Middle frontal gyrus (tissue), 1 donor: ENCODE measurements around the gene LRP5.
"Not testable (repeated sequence)": the region's sequence is repeated elsewhere in the genome, so short reads cannot be mapped to it uniquely, and the experiment has no call there.

Source experiments
- DNase-seq: peaks from one replicate; pipeline ENCODE4 v3.0.0-alpha.2; 2015; ENCODE audit warnings: low spot score; ENCODE audit errors: extremely low spot score

LRP5 gene

GRCh38 chr11:68388595-68389198 lies 76.3 kb downstream of the LRP5 start:
- no peak for DNase-seq

GRCh38 chr11:68390315-68390714 lies 77.9 kb downstream of the LRP5 start:
- no peak for DNase-seq

- no peak for DNase-seq
Observed at GRCh38 chr11:68392822-68393221, 80.4 kb downstream of the LRP5 start.

- DNase-seq = no peak
Observed at GRCh38 chr11:68396516-68396915, 84.1 kb downstream of the LRP5 start.

DNA sequence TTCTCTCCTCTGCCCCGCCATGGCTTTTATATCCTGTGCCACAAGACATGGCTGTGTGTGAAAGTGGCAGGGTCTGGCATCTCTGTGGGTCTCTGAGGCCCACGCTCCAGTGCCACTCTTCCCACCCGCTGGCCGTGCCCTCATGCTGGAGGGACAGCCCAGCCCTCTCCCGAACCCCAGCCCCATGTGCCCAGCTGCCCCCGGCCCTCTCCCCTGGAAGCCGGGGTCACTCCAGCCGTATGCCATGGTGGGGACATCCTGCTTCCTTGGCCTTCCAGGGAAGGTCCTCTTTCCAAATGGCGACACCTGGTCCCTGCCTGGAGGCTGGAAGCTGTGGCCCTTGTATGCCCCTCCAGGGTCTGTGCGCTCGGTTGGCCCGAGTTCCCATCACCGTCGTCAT lies 84.9 kb downstream of the LRP5 start:
- no peak for DNase-seq

- no peak for DNase-seq
Observed at GRCh38 chr11:68398995-68399851, 86.8 kb downstream of the LRP5 start.

GRCh38 chr11:68399916-68400315 lies 87.5 kb downstream of the LRP5 start:
- DNase-seq = no peak

DNA sequence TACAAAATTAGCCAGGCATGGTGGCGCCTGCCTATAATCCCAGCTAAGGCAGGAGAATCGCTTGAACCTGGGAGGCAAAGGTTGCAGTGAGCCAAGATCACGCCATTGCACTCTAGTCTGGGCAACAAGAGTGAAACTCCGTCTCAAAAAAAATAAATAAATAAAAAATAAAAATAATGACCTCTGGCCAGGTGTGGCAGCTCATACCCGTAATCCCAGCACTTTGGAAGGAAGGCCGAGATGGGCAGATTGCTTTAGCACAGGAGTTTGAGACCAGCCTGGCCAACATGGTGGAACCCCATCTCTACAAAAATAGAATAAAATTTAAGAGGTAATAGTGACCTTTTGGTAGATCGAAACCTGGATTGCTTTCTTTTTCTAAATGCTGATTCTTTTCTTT lies 88.2 kb downstream of the LRP5 start:
- DNase-seq = not testable (repeated sequence)

- DNase-seq = no peak
Observed at GRCh38 chr11:68401856-68402255, 89.5 kb downstream of the LRP5 start.

GRCh38 chr11:68402355-68403031 lies 90.1 kb downstream of the LRP5 start:
- no peak for DNase-seq

- no peak for DNase-seq
Observed at GRCh38 chr11:68403424-68403823, 91.0 kb downstream of the LRP5 start.

- DNase-seq = no peak
Observed at GRCh38 chr11:68403831-68404230, 91.4 kb downstream of the LRP5 start.

- DNase-seq = no peak
Observed at GRCh38 chr11:68406324-68407313, 94.2 kb downstream of the LRP5 start.

GRCh38 chr11:68408512-68408911 lies 96.1 kb downstream of the LRP5 start:
- DNase-seq = no peak

DNA sequence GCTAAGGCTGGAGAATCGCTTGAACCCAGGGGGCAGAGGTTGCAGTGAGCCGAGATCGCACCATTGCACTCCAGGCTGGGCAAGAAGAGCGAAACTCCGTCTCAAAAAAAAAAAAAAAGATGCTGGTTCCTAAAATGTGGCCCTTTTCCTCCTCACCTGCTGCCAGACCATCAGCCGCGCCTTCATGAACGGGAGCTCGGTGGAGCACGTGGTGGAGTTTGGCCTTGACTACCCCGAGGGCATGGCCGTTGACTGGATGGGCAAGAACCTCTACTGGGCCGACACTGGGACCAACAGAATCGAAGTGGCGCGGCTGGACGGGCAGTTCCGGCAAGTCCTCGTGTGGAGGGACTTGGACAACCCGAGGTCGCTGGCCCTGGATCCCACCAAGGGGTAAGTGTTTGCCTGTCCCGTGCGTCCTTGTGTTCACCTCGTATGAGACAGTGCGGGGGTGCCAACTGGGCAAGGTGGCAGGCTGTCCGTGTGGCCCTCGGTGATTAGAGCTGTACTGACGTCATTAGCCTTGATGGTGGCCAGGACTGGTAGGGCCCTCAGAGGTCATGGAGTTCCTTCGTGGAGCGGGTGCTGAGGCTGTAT lies 97.5 kb downstream of the LRP5 start:
- no peak for DNase-seq

DNA sequence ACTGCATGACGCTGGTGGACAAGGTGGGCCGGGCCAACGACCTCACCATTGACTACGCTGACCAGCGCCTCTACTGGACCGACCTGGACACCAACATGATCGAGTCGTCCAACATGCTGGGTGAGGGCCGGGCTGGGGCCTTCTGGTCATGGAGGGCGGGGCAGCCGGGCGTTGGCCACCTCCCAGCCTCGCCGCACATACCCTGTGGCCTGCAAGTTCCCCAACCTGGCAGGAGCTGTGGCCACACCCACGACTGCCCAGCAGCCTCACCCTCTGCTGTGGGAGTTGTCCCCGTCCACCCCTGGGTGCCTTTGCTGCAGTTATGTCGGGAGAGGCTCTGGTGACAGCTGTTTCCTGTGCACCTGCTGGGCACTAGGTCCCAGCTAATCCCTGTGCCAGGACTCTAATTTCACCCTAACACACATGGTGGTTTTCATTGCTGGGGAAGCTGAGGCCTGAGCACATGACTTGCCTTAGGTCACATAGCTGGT lies 99.2 kb downstream of the LRP5 start:
- DNase-seq = no peak

DNA sequence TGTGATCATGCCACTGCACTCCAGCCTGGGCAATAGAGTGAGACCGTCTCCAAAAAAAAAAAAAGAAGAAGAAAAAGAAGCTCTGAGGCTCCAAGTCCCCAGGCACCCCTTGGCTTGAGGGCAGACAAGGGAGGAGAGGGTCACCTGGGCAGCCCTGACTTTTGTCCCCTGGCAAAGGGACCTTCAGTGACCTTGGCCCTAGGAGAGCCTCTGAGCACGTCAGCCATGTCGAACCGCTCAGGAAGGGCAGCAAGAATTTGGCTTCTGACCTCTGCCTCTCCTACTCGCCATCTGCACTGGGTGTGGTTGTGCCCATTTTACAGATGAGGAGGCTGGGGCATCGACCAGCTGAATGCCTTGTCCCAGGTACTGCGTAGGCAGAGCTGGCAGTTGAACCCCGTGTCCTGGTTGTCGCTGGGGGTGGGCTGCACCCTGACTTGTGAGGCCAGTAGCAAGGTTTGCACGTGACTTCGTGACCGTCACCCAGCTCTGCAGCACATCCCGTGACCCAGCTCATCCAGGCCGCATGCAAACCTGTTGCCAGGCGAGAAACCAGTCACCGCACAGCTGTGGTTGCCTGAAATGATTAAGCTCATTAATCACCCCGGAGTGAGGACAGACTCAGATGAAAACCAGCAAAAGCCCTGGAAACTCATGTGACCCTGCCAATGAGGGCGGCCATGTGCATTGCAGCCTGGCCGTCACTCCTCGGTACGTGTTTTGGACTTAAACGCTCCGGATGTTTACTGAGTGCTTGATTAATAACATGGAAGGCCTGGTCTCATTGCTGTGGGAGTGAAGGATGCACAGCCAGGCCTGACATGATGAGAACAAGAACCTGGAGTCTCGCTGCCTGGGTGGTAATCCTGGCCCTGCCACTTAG lies 100.4 kb downstream of the LRP5 start:
- DNase-seq = no peak

- no peak for DNase-seq
Observed at GRCh38 chr11:68413591-68413999, 101.2 kb downstream of the LRP5 start.

- DNase-seq = no peak
Observed at GRCh38 chr11:68414496-68415221, 102.3 kb downstream of the LRP5 start.
